NCI-H748 treated with DMSO at 0.1 percent for 48 hours (cell line): ENCODE measurements around the gene TANC2.
"Not testable (repeated sequence)": the region's sequence is repeated elsewhere in the genome, so short reads cannot be mapped to it uniquely, and the experiment has no call there.

ENCODE experiments used
- DNase-seq: peaks from one replicate; lab custom pipeline; 2025; lab: John Stamatoyannopoulos, UW

The TANC2 gene

DNA sequence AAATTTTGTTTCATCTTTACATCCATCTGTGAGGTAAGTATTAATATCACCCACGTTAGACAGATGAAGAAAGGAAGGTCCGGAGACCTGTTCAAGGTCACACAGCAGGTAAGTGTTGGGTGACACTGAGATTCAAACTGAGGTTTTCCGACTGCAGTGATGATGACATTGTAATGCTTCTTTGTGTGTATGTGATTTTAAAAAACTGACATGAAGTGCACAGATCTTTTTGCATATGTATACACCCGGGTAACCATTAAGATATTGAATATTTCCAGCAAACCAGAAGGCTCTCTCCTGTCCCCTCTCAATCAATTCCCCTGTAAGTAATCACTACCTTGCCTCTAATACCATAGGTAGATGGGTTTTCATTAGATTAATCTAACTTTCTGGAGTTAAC is 1.5 kb upstream of the TANC2 start:
- no peak for DNase-seq

DNA sequence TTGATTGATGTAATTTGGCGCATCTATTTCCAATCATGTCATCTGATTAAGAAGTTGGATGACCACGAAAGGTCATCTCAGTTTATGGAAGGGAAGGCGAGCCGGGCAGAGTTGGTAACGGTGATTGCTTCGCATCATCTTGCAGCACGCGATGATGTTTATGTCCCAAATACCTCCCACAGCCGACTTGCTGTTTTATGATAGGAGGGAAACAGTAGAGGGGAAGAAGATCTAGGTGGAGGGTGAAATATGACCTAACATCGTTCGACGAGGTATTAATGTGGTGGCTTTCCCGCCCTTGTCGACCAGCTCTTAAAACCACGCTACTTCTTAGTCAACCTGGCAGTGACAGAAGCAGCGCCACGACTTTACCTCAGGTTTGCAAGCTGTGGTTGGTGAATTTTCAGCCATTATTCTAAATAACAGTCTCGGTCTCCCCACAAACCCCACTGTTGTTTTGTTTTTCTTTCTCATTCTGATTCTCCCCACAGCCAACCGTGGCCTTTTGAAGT is 805 bp upstream of the TANC2 start:
- DNase-seq: no peak

DNA sequence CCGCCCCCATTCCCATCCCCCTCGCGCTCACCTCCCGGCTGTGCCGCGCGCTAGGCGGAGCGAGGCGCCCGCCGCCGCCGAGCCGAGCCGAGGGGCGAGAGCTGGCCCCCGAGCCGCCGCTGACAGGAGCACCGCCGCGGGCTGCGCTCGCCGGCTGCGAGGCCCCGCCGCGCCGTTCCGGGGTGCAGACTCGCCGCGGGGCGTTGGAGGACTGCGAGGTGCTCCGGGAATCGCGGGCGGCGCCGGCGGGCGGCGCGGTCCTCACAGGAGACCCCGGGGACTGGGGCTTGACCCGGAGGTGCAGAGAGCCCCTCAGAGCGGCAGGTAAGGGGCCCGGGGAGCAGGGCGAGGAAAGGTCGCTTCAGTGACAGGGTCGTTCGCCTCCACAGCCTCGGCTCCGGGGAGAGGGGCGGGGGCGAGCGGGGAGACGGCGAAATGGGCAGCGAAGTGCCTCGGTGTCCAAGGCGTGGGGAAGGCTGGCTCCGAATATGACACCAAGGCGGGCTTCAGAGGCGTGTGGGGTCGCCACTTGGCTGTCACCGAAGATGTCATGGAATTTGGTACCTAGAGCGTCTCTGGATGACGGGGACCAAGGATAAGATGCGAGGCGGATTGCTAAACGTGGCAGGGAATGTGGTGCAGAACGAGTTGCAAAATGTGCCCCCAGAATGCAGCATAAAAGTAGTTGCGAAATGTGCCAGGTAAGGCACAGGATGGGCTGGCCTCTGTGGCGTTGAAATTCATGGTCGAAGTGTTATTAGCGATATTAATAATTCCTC is 580 bp downstream of the TANC2 start:
- peak; percentile 16 for DNase-seq

DNA sequence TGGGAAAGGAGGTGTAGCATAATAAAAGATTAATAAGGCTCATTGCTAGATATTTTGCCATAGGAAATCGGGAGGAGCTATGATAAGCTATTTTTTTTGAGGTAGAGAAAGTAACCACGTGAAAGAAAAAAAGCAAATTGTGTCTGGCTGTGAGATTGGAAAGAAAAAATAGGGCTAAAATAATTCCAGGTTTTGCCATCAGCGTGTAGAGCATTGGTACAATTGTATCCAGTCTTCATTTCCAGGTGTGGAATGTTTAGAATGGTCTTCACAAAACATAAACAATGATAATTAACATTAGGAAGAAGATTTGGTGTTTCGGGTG is 1.1 kb downstream of the TANC2 start:
- no peak for DNase-seq

DNA sequence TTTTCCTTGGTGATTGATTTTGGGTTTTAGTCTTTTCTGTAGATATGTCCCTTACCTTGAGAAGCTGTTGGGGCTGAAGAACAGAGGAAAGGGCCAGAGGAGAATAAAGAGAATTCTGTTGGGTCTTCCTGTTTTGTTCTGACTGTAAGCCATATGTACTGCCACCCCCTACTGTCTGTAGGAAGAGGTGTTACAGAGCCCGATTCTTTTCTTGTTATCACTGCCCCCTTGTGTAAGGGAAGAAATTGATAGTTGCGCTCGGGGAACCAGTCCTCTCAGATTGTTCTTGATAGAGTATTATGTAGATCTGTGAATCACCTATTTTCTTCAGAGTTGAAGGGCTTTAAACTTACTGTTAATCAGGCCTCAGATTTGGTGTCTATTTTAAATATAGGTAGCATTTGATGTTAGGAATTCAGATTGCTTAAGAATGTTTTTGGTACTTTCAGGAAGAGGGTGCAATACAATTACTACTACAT is 2.4 kb downstream of the TANC2 start:
- DNase-seq: peak; percentile 93

DNA sequence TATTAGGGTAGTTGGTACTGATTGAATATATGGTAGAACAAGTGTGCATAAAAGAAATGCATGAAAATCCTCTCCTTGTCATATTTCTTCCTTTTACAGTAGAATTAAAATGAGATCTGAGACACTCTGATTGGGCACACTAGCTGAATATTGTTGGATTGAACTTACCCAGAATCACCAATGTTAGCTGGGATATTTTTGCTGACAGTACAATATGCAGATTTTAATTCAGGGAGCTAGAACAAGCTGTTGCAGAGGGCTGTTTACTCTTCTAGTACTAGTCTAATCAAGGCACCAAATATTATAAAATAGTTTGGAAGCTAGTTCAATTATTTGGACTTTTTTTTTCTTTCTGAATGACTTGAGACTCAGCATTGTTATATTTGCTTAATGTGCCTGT is 4.6 kb downstream of the TANC2 start:
- no peak for DNase-seq

DNA sequence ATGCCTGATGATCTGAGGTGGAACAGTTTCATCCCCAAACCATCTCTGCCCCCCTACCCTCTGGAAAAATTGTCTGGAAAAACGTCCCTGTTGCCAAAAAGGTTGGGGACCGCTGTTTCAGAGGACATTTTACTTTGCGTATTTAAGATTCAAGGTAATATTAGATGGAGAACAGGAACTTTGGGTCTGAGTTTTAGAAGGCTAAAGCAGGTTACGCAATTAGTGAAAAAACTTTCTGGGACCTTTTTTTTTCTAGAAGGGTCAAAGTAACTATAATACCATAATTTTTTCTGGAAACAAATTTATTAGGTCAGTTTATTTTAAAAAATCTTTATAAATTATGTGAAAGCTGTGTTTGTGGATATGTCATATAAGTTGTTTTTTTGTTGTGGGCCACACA is 5.8 kb downstream of the TANC2 start:
- no peak for DNase-seq

DNA sequence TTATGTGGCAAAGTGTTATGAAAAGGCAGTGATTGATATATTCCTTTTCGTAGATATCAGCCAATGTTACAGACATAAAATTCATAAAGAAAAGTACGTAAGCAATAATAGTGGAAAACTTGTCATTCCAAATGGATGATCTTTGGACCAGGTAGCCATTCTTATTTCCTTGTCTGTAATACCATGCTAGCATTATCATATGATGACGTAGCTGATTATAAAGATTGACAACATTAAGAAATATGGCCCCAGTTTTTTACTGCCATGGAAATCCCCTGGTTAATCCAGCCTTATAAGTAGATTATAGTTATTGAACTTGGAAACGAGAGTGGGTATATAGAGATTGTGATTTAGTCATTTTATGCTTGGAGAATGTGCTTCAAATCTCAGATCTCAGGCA is 8.8 kb downstream of the TANC2 start:
- DNase-seq: no peak

DNA sequence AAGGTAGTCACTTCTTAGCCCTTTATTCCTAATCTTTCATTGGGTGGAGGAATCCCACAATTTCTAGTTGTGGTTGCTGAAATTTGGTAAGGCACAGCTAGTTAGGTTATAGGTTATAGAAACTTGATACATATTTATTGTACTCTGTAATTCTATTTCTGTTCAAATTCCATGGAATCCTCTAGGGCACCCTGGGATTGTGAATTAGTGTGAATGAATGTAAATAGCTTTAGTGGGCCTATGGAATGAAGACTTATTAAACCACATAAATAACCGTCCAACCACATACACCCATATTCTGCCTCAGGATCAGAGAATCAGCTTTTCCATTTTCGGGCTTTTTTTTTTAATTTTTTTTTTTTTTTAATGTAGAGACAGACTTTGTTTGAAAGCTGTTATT is 9.2 kb downstream of the TANC2 start:
- DNase-seq: no peak

DNA sequence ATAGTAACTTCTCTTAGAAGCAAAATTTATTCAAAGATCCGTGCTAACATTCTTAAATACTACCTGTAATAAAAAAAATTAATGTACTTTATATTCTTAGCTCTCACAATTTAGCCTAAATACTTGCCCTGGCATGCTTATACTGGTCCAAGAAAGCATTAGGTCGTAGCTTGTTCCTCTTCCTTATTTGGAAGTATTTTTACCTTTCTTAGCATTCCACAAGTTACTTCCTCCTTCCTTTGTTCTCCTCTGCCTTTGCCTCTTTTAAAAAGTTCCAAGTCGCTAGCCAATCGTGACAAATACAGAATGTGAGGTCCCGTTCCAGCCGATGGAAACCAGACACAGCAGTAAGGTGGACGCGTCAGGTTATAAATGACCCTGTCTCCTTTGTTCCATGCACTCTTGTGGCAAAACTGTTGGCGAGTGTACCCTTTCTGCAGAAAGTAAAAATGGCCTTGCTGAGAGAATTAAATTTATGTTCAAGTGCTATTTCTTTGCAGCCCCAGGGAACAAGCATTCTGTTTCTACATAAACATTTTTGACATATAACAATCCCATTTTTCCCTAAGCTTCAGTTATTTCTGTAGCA is 10.7 kb downstream of the TANC2 start:
- DNase-seq: not testable (repeated sequence)

DNA sequence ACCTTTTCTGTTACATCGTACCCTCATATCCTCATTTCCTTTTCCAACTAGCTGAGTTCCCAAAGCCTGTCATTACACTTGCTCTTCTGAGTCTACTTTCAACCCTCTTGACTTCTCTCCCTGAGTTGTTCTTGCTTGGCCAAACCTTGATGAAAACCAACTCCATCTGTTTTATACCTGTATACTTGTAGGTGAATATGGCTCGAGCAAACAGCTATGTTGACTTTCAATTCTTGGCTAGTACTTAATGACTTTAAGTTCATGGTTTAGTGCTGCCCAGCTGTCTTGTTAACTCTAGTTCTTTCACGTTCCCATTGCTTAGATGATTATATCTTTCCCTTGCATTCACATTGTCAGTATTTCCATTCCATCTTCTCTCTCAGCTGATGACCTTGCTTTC is 14.8 kb downstream of the TANC2 start:
- DNase-seq: no peak

DNA sequence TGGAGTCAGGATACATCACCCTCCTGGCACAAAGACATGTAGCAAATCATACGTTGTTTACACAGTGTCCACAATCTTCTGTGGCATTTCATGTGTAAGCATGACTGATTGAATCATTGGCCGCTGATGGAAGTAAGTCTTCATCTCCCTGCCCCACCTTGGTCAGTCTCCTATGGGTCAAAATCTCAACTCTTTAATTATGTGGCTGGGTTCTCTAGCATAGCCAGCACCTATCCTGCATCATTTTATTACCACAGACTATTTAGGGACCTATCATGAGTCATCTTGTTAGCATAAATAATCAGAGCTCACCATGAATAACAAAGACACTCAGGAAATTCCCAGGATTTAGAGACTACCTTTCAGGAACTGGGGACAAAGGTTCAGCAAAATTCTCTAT is 15.9 kb downstream of the TANC2 start:
- no peak for DNase-seq

DNA sequence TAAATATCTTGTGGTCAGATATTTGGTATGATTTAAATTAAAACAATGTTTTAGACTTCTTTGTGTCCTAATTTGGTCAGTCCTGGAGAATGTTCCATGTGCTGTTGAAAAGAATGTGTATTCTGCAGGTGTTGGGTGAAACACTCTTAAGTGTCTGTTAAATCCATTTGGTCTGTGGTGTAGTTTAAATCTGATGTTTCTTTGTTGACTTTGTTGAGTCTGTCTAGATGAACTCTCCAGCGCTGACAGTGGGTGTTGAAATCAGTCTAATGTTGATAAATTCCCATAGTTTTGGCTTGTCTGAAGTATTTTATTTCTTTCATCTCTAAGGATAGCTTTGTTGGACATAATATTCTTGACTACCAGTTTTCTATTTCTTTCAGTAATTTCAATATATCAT is 18.8 kb downstream of the TANC2 start:
- no peak for DNase-seq

DNA sequence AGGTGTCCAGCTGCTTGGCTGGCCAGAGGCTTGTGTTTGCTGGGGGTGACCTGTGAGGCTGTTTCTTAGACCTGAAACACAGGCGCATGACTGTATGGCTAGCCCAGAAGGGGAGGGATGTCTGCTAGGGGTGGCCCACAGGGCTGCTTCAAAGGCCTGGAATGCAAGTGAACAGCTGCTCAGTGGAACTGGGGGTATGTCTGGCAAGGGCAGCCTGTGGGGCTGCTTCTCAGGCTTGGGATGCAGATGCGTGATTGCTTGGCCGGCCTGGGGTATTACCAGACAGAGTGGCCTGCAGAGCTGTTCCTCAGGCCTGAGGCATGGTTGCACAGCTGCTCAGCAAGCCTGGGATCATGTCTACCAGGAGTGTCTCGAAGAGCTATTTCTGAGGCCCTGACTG is 20.5 kb downstream of the TANC2 start:
- no peak for DNase-seq

DNA sequence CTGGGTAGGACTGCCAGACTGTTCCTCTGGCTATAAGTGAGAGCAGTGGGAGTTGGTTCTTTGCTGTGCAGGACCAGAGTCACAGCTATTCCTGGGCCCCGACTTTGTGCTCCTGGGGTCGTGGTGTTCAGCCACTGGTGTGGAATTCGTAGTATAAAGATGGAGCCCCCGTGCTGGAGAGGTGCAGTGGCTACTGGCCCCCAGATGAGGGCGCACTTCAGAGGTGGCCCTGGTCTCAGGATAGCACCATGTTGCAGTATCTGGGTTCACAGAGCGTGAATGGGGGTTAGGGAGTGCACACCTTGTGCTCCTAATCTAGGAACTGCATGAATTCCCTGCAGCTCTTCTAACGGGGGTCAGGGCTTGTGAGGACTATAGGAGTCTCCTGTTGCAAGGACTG is 21.1 kb downstream of the TANC2 start:
- no peak for DNase-seq

DNA sequence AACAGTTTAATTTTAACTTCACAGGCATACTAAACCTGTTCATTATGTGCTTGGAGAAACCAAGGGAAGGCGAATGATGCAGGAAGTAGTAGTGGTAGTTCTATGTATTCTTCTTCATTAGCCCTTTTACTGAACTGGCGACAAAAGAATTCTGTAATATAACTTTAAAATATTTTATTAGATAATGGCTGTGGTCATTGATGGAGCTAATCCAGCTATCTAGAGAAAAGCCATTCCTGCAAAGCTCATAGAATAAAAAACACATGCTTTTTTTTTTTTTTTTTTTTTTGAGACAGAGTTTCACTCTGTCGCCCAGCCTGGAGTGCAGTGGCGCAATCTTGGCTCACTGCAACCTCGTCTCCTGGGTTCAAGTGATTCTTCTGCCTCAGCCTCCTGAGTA is 23.5 kb downstream of the TANC2 start:
- no peak for DNase-seq

DNA sequence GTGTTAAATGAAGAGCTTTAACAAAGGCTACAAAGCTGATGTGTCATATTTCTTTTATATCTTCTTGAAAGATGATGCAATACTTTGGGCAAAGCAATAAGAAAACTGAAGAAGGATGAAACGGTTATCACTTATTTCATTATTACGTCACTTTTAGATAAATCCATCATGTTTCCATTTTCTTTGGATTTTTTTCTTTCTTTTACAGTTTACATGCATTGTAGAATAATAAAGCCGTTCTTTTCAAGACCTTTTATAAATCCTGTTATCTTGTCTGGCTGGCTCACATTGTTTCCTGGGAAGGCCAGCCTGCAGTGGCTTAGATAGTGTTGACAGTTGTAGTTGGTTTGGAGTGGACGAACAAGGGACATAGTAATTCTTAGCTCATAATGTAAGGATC is 28.9 kb downstream of the TANC2 start:
- DNase-seq: no peak

DNA sequence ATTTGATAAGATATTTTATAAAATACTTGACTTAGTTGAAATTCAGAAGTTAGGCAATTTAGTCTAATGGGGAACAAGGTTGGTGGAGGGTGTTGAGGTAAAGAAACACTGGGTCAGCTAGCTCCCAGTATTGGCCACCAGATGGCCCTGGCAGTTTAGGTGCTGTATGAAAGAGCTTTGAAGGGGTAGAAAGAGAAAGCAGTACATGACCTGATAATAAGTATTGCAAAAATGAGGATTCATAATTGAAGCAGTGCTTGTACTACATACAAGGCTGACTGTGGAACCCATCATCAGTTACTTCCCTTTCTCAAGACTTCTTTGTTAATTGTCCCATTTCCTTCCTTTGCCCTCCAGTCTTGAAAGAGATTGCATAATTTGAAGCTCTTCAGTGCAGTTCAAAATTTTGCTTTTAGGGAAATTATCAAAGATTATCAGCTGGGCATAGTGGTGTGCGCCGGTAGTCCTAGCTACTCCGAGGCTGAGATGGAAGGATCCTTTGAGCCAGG is 29.4 kb downstream of the TANC2 start:
- no peak for DNase-seq

DNA sequence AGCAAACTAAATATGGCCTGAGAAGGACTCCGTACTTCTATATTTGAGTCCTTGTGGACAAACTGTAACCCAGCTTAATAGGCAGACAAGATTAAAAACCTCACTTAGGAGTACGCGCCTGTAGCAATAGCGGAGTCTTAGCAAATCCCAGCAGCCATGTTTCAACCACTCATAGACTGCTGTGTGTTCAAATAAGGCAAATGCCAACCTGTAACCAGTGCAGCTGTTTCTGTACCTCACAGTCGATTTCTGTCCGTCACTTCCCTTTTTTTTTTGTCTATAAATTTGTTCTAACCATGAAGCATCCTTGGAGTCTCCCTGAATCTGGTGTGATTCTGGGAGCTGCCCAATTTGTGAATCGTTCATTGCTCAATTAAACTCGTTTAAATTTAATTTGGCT is 30.2 kb downstream of the TANC2 start:
- no peak for DNase-seq

DNA sequence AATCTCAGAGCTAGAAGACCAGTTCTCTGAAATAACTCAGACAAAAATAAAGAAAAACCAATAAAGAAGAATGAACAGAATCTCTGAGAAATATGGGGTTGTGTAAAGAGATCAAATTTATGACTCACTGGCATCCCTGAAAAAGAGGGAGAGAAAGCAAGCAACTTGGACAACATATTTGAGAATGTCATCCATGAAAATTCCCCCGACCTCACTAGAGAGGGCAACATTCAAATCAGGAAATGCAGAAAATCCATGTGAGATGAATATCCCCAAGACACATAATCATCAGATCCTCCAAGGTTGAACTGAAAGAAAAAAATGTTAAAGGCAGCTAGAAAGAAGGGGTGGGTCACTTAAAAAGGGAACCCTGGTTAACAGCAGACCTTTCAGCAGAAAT is 32.1 kb downstream of the TANC2 start:
- no peak for DNase-seq

DNA sequence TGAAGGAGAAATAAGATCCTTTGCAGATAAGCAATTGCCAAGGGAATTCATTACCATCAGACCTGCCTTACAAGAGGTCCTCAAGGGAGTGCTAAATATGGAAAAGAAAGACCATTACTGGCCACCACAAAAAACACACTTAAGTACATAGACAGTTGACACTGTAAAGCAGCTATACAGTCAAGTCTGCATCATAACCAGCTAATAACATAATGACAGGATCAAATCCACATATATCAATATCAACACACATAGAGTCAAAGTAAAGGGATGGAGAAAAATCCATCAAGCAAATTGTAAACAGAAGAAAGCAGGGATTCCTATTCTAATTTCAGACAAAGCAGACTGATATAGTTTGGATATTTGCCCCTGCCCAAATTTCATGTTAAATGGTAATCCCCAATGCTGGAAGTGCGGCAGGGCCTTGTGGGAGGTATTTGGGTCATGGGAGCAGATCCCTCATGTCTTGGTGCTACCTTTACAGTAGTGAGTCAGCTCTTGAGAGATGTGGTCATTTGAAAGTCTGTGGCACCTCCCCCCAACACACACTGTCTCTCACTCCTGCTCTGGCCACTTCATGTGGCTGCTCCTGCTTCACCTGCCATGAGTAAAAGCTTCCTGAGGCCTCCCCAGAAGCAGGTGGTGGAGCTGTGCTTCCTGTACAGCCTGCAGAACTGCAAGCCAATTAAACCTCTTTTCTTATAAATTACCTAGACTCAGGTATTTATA is 32.8 kb downstream of the TANC2 start:
- DNase-seq: no peak

DNA sequence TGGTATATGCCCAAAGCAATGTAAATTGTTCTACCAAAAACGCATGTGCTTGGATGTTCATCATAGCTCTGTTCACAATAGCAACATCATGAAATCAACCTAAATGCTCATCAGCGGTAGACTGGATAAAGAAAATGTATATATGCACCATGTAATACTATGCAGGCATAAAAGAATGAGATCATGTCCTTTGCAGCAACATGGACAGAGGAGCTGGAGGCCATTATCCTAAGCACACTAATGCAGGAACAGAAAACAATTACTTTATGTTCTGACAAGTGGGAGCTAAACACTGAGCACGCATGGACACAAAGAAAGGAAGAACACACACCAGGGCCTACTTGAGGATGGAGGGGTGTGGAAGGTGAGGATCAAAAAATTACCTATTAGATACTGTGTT is 33.7 kb downstream of the TANC2 start:
- DNase-seq: no peak
